NT2/D1 (cell line): ENCODE measurements around the gene GPR35.

ENCODE experiments used
- SUZ12 ChIP-seq: IDR thresholded peaks from 2 replicates; pipeline ENCODE4 v1.6.1; 2011; ENCODE audit not compliant: insufficient read length, insufficient read depth; ENCODE audit errors: extremely low read depth
- YY1 ChIP-seq: IDR thresholded peaks from 2 replicates; pipeline ENCODE4 v1.6.1; 2011; ENCODE audit not compliant: insufficient read length, insufficient read depth

GRCh38 chr2:240670402-240670801 is 45.1 kb downstream of the GPR35 start:
- TF ChIP-seq SUZ12, result no peak
- no peak for TF ChIP-seq YY1
